A549 (cell line): ENCODE data around the gene NRTN. TPM values are rescaled to one million over a fixed set of nuclear protein-coding genes. Genes with fewer than 3 reads are reported as not detected.
A peak's percentile ranks its signal among the peaks of the same experiment; 100 is the strongest.

Source experiments
- ATAC-seq, 2 experiments: fragments of 200-7000 bp in 1 of 2; fragments of >200 bp in 1 of 2; cut with Nextera tagmentation in 1 of 2; cut with Tn5 transposase in 1 of 2; 3 replicates each; pipeline versions ENCODE4 v1.8.0 to v1.9.1; 2018 to 2020; ENCODE audit warnings: mild to moderate bottlenecking in 1 of 2, moderate library complexity in 1 of 2
- CTCF ChIA-PET: fragments of 300-600 bp; sonication (Branson Sonifier 250); formaldehyde crosslinking; extraction: SDS; loops from one replicate; lab custom pipeline; 2021; ENCODE audit warnings: antibody characterized with exemption, inconsistent platforms; lab: Yijun Ruan, JAX
- POLR2A ChIA-PET: fragments of 350-600 bp; formaldehyde crosslinking; extraction: SDS; loops from one replicate; lab custom pipeline; 2021; ENCODE audit warnings: antibody characterized with exemption, inconsistent platforms; lab: Yijun Ruan, JAX
- DNase-seq, 2 experiments: peaks; one replicate each; pipeline versions ENCODE4 v3.0.0 to v3.0.0-alpha.2; 2011 to 2016; ENCODE audit warnings: low read depth in 1 of 2, low spot score in 1 of 2
- FAIRE-seq: peaks from 2 replicates; lab custom pipeline; 2011; peaks lifted over from hg19 to GRCh38; lab: Jason Lieb, UNC
- H3K27ac ChIP-seq, 2 experiments: fragments of >200 bp; sonication (Bioruptor Twin); formaldehyde crosslinking; 3 replicates each; pipeline ENCODE4 v1.5.1; 2016 to 2017
- H3K4me1 ChIP-seq: fragments of >200 bp; sonication (Bioruptor Twin); formaldehyde crosslinking; 3 replicates; pipeline ENCODE4 v1.6.1; 2016
- H3K4me2 ChIP-seq: fragments of >200 bp; sonication (Bioruptor Twin); formaldehyde crosslinking; 3 replicates; pipeline ENCODE4 v1.6.1; 2016
- H3K4me3 ChIP-seq: fragments of >200 bp; sonication (Bioruptor Twin); formaldehyde crosslinking; 3 replicates; pipeline ENCODE4 v1.5.1; 2016
- H3K9me3 ChIP-seq: fragments of >200 bp; sonication (Bioruptor Twin); formaldehyde crosslinking; 3 replicates; pipeline ENCODE4 v1.6.1; 2016
- CBX2 ChIP-seq: fragments of 200-600 bp; sonication (generic); IDR thresholded peaks from 2 replicates; pipeline ENCODE4 v1.6.1; 2016; ENCODE audit warnings: low read depth, mild to moderate bottlenecking, borderline replicate concordance
- CHD2 ChIP-seq: fragments of 150-350 bp; IDR thresholded peaks from 2 replicates; pipeline ENCODE4 v1.6.1; 2014; ENCODE audit warnings: low read length; ENCODE audit not compliant: partially characterized antibody
- EP300 ChIP-seq, 2 experiments: fragments of >200 bp; sonication (Bioruptor Twin); formaldehyde crosslinking; IDR thresholded peaks; 2 replicates in 1 of 2; 3 replicates in 1 of 2; pipeline ENCODE4 v1.6.1; 2016 to 2017
- GATA3 ChIP-seq: IDR thresholded peaks from 2 replicates; pipeline ENCODE4 v1.6.1; 2012; ENCODE audit warnings: borderline replicate concordance
- HDAC2 ChIP-seq: fragments of 200-600 bp; sonication (generic); IDR thresholded peaks from 2 replicates; pipeline ENCODE4 v1.6.1; 2016
- HEYL ChIP-seq: fragments of 250-450 bp; sonication (Bioruptor Pico); IDR thresholded peaks from 2 replicates; pipeline ENCODE4 v1.8.0; 2021; ENCODE audit warnings: mild to moderate bottlenecking, moderate library complexity
- HOXB13 ChIP-seq: fragments of 250-450 bp; sonication (Bioruptor Pico); IDR thresholded peaks from 2 replicates; pipeline ENCODE4 v1.5.0; 2020; ENCODE audit warnings: low read depth, mild to moderate bottlenecking, moderate library complexity
- KDM1A ChIP-seq: fragments of 200-600 bp; sonication (generic); IDR thresholded peaks from 2 replicates; pipeline ENCODE4 v1.6.1; 2016; ENCODE audit warnings: low read depth, mild to moderate bottlenecking
- NFE2L2 ChIP-seq: fragments of 150-350 bp; conservative IDR thresholded peaks from 2 replicates; pipeline ENCODE4 v1.6.1; 2014; ENCODE audit warnings: low read length
- PHF8 ChIP-seq: fragments of 200-600 bp; sonication (generic); IDR thresholded peaks from 2 replicates; pipeline ENCODE4 v1.6.1; 2016; ENCODE audit warnings: low read depth, mild to moderate bottlenecking, antibody characterized with exemption, moderate library complexity, borderline replicate concordance
- RARB ChIP-seq: fragments of 250-450 bp; sonication (Bioruptor Pico); IDR thresholded peaks from 2 replicates; pipeline ENCODE4 v1.8.0; 2021; ENCODE audit warnings: mild to moderate bottlenecking, moderate library complexity
- RFX5 ChIP-seq: fragments of 450-650 bp; IDR thresholded peaks from 2 replicates; pipeline ENCODE4 v1.7.1; 2014; ENCODE audit warnings: antibody characterized with exemption, mild to moderate bottlenecking, moderate library complexity
- SMC3 ChIP-seq: fragments of >200 bp; sonication (Bioruptor Twin); formaldehyde crosslinking; IDR thresholded peaks from 3 replicates; pipeline ENCODE4 v1.6.1; 2018; ENCODE audit warnings: inconsistent platforms
- ZC3H11A ChIP-seq: fragments of 450-650 bp; IDR thresholded peaks from 2 replicates; pipeline ENCODE4 v1.6.1; 2014; ENCODE audit warnings: antibody characterized with exemption, mild to moderate bottlenecking
- ZFP36 ChIP-seq: fragments of 450-650 bp; IDR thresholded peaks from 2 replicates; pipeline ENCODE4 v1.6.1; 2014; ENCODE audit warnings: borderline replicate concordance; ENCODE audit not compliant: partially characterized antibody
- ZNF302 ChIP-seq: fragments of 250-450 bp; sonication (Bioruptor Pico); IDR thresholded peaks from 2 replicates; pipeline ENCODE4 v1.9.0; 2021; ENCODE audit warnings: inconsistent platforms, mild to moderate bottlenecking, moderate library complexity
- WGBS: methylation state at CpG from one replicate; pipeline ENCODE4 v1.1.6; 2017; ENCODE audit errors: missing lambda C conversion rate; 5-methylcytosine and 5-hydroxymethylcytosine counted together
- polyA plus RNA-seq, 4 experiments: library from polyadenylated mRNA; depleted of rRNA in 3 of 4; stranded (reverse); fragments of >200 nt; fragmentation: RNase III in 1 of 4; extraction: RNeasy Plus Mini Kit Qiagen cat#74134 plus additional on column Dnase treatment in 1 of 4; gene quantifications; 2 replicates in 3 of 4; 3 replicates in 1 of 4; pipeline ENCODE4 v1.2.3, GENCODE V29; 2011 to 2017
- TF ChIP-seq, protein P1 (sequence below): fragments of 150-350 bp; IDR thresholded peaks from 2 replicates; pipeline ENCODE4 v1.6.1; 2014; ENCODE audit warnings: low read depth, mild to moderate bottlenecking, low read length
- TF ChIP-seq, protein P2 (sequence below): fragments of 450-650 bp; IDR thresholded peaks from 2 replicates; pipeline ENCODE4 v1.6.1; 2014; ENCODE audit warnings: antibody characterized with exemption
- TF ChIP-seq, protein P3 (sequence below): IDR thresholded peaks from 2 replicates; pipeline ENCODE4 v1.6.1; 2012
- TF ChIP-seq, protein P4 (sequence below): fragments of >200 bp; sonication (Bioruptor Twin); formaldehyde crosslinking; IDR thresholded peaks from 2 replicates; pipeline ENCODE4 v1.6.1; 2016
- TF ChIP-seq, protein P5 (sequence below): fragments of 250-450 bp; sonication (Bioruptor Pico); IDR thresholded peaks from 2 replicates; pipeline ENCODE4 v1.5.0; 2021; ENCODE audit warnings: mild to moderate bottlenecking, moderate library complexity, borderline replicate concordance
- TF ChIP-seq, protein P6 (sequence below): IDR thresholded peaks from 2 replicates; pipeline ENCODE4 v1.6.1; 2012; ENCODE audit warnings: low read depth, borderline replicate concordance

The NRTN gene
- polyA plus RNA-seq, 2 of the 4 experiments (the other 2 are of a cell fraction) = 0.32 to 0.61 TPM

DNA sequence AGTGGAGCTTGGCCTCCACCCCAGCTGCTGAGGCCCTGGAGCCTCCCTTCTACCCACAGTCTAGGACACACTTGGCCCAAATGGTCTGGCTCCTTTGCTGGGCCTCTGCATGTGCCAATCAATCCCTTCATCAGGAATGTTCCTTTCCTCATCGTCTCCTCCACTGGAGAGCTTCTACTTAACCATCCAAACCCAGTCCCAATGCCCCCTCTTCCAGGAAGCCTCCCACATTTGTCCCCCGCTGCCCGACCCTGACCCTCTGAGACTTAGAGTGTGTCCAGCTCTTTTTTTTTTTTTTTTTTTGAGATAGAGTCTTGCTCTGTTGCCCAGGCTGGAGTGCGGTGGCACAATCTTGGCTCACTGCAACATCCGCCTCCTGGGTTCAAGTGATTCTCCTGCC lies 16.4 kb upstream of the NRTN start:
- H3K4me1 ChIP-seq = peaks cover 5% of the 10 kb centered on the region; the same call in 2 of the 3 replicates
- no peak overlapping the region for H3K4me2 ChIP-seq
- WGBS = 100% methylated on average over 5 of the region's 5 CpGs
- ChIA-PET CTCF (interaction anchor here (0.7 to 2.9 kb wide), 5 partner anchors 9 to 432 kb away, joined by 3 to 8 read pairs (median 6); partner anchors contain the start of gene NRTN), POLR2A (no interaction called here)
- no peaks in the 10 kb centered on the region for H3K9me3 ChIP-seq
- ATAC-seq (no peak), DNase-seq (no peak), FAIRE-seq (no peak)
- no peak overlapping the region for H3K27ac ChIP-seq
- no peak overlapping the region for H3K4me3 ChIP-seq
- no peak for TF ChIP-seq HDAC2
- TF ChIP-seq, protein P1, sequence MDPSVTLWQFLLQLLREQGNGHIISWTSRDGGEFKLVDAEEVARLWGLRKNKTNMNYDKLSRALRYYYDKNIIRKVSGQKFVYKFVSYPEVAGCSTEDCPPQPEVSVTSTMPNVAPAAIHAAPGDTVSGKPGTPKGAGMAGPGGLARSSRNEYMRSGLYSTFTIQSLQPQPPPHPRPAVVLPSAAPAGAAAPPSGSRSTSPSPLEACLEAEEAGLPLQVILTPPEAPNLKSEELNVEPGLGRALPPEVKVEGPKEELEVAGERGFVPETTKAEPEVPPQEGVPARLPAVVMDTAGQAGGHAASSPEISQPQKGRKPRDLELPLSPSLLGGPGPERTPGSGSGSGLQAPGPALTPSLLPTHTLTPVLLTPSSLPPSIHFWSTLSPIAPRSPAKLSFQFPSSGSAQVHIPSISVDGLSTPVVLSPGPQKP = no peak
- no peak for TF ChIP-seq KDM1A
- no peak for TF ChIP-seq PHF8
- no peak for TF ChIP-seq CBX2
- TF ChIP-seq, protein P2, sequence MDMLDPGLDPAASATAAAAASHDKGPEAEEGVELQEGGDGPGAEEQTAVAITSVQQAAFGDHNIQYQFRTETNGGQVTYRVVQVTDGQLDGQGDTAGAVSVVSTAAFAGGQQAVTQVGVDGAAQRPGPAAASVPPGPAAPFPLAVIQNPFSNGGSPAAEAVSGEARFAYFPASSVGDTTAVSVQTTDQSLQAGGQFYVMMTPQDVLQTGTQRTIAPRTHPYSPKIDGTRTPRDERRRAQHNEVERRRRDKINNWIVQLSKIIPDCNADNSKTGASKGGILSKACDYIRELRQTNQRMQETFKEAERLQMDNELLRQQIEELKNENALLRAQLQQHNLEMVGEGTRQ = no peak
- no peak for TF ChIP-seq ZNF302
- TF ChIP-seq ZC3H11A = no peak
- TF ChIP-seq CHD2 = no peak
- TF ChIP-seq, all 56 proteins: peak for 0

DNA sequence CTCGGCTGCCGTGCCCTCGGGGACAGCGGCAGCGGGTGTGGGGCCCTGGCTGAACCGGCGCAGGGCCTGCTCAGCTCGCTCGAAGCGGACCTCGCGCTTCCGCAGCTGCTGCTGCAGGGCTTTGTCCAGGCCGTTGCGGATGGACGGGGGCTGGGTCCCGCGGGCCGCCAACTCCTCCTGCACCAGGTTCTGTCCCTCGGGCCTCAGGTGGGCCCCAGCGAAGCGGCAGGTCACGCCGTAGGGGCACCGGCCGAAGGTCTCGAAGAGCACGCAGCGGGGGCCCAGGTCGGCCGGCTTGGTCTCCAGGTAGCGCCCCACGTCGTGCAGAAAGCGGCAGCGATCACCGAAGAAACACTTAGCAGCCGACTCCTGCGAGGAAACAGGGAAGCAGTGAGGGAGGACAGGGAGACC lies 15.5 kb upstream of the NRTN start:
- CTCF ChIA-PET = interaction anchor here (0.6 to 2.9 kb wide), 6 partner anchors 9 to 22 kb away, joined by 3 to 20 read pairs (median 6); partner anchors contain the start of gene NRTN
- Histone ChIP-seq H3K9me3 (no peaks in the 10 kb centered on the region), H3K27ac (no peak overlapping the region), H3K4me3 (no peak overlapping the region), H3K4me2 (no peak overlapping the region), H3K4me1 (peaks cover 5% of the 10 kb centered on the region; the same call in 2 of the 3 replicates)
- FAIRE-seq = no peak
- DNase-seq = no peak
- ATAC-seq = no peak
- TF ChIP-seq EP300 (IDR thresholded peaks at IDR 0.05) (no peak), SMC3 (no peak), HEYL (CRISPR knock-in tag) (no peak), ZNF302 (no peak), CBX2 (no peak), CHD2 (no peak), HOXB13 (CRISPR knock-in tag) (no peak), GATA3 (no peak)
- TF ChIP-seq, protein P3, sequence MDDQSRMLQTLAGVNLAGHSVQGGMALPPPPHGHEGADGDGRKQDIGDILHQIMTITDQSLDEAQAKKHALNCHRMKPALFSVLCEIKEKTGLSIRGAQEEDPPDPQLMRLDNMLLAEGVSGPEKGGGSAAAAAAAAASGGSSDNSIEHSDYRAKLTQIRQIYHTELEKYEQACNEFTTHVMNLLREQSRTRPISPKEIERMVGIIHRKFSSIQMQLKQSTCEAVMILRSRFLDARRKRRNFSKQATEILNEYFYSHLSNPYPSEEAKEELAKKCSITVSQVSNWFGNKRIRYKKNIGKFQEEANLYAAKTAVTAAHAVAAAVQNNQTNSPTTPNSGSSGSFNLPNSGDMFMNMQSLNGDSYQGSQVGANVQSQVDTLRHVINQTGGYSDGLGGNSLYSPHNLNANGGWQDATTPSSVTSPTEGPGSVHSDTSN = no peak
- TF ChIP-seq, protein P1 = no peak
- TF ChIP-seq, protein P4, sequence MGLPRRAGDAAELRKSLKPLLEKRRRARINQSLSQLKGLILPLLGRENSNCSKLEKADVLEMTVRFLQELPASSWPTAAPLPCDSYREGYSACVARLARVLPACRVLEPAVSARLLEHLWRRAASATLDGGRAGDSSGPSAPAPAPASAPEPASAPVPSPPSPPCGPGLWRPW = no peak
- POLR2A ChIA-PET = interaction anchor here (2.1 kb wide), 1 partner anchor 38 kb away, joined by 6 read pairs; no protein-coding TSS in a partner anchor
- 99% methylated on average over 16 of the region's 39 CpGs for WGBS

DNA sequence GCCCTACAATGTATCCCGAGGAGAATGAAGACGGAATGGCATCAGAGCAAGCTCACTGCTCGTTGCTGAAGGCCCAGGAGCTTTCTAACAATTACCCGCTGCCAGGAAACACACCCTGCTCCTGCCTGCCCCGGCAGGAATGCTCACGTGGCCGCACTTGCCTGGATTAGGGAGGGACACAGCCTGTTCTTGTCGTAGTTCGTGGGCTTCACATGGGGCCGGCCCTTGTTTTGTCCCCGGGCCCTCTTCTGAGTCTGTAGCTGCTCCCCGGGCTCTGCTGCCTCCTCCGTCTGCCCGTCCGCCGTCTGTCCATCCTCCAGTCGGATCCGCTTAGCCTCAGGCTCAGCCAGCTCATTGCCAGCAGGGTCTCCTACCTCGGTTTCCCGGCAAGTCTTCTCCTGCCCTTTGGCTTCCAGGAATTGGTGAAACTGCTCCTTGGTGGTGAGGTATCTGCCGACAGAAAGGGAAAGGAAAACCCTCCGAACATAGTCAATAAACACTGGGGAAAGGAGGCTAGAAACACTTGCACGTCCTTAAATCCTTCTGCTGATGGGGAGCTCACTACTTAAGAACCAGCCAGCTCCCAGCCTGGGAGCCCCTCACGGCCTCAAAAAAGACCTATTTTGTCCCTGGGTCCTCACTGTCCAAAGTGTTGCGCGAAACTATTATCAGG lies 14.8 kb upstream of the NRTN start:
- Histone ChIP-seq H3K4me1 (peaks cover 5% of the 10 kb centered on the region; the same call in 2 of the 3 replicates), H3K9me3 (no peaks in the 10 kb centered on the region), H3K4me3 (peak overlapping the region; percentile 97), H3K4me2 (peak overlapping the region; percentile 98), H3K27ac (peak overlapping the region; percentile 99 to 100)
- ChIA-PET CTCF (interaction anchor here (1.4 to 2.9 kb wide), 3 partner anchors 10 to 16 kb away, joined by 3 to 20 read pairs (median 7); no protein-coding TSS in a partner anchor), POLR2A (interaction anchor here (0.6 to 2.1 kb wide), 6 partner anchors 9 to 81 kb away, joined by 3 to 10 read pairs (median 4); partner anchors contain the start of genes CATSPERD and LONP1)
- TF ChIP-seq, protein P5, sequence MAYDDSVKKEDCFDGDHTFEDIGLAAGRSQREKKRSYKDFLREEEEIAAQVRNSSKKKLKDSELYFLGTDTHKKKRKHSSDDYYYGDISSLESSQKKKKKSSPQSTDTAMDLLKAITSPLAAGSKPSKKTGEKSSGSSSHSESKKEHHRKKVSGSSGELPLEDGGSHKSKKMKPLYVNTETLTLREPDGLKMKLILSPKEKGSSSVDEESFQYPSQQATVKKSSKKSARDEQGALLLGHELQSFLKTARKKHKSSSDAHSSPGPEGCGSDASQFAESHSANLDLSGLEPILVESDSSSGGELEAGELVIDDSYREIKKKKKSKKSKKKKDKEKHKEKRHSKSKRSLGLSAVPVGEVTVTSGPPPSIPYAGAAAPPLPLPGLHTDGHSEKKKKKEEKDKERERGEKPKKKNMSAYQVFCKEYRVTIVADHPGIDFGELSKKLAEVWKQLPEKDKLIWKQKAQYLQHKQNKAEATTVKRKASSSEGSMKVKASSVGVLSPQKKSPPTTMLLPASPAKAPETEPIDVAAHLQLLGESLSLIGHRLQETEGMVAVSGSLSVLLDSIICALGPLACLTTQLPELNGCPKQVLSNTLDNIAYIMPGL (CRISPR knock-in tag) = no peak
- TF ChIP-seq ZFP36 = peak; percentile 42
- TF ChIP-seq RARB (CRISPR knock-in tag) = no peak
- TF ChIP-seq RFX5 = no peak
- TF ChIP-seq, protein P6, sequence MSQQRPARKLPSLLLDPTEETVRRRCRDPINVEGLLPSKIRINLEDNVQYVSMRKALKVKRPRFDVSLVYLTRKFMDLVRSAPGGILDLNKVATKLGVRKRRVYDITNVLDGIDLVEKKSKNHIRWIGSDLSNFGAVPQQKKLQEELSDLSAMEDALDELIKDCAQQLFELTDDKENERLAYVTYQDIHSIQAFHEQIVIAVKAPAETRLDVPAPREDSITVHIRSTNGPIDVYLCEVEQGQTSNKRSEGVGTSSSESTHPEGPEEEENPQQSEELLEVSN = no peak
- TF ChIP-seq NFE2L2 = no peak
- no peak for DNase-seq
- FAIRE-seq = no peak
- 61% methylated on average over 25 of the region's 26 CpGs for WGBS
- ATAC-seq = no peak
